ENCODE results near the gene ABCA1.
"Not testable (repeated sequence)": the region's sequence is repeated elsewhere in the genome, so short reads cannot be mapped to it uniquely, and the experiment has no call there.

ABCA1 gene

GRCh38 chr9:104864675-104865104 is 63.3 kb downstream of the ABCA1 start:
- no peak for DNase-seq

DNA sequence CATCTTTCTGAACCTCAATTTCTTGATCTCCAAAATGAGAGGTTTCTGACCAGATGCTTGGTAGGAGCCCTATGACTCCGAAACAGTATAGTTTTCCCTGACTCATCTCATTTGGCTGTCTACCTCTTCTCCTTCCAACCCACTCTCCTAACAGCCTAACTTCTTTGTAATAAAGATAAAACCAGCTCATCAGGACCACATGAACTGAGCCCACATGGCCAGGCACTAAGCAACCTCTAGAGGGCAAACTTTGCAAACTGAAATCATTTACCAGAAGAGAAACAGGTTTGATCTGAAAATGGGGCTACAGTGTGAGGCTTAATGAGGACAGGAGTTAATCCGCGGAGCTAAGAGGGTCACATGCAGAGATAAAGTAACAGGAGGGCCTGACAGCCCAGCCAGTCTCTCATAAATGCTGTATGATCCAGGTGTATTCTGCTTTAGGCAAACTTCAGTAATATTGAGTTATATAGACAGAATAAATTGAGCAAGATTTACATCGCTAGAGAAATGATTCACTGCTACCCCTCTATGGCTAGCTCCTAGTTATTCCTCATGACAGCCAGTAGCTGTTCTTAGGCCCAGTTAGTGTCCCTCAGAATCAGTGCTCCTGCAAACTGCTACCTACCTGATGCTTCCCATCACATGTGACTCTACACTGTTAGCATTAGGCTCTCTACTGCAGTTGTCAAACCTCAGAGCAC is 64.6 kb downstream of the ABCA1 start:
- no peak for DNase-seq

- DNase-seq = no peak
Measured at GRCh38 chr9:104861397-104861796, 66.6 kb downstream of the ABCA1 start.

- DNase-seq = no peak
Measured at GRCh38 chr9:104860263-104860662, 67.7 kb downstream of the ABCA1 start.

- no peak for DNase-seq
Measured at GRCh38 chr9:104858846-104859245, 69.1 kb downstream of the ABCA1 start.

- DNase-seq = no peak
Measured at GRCh38 chr9:104858271-104858670, 69.7 kb downstream of the ABCA1 start.

- no peak for DNase-seq
Measured at GRCh38 chr9:104856413-104856941, 71.5 kb downstream of the ABCA1 start.

DNA sequence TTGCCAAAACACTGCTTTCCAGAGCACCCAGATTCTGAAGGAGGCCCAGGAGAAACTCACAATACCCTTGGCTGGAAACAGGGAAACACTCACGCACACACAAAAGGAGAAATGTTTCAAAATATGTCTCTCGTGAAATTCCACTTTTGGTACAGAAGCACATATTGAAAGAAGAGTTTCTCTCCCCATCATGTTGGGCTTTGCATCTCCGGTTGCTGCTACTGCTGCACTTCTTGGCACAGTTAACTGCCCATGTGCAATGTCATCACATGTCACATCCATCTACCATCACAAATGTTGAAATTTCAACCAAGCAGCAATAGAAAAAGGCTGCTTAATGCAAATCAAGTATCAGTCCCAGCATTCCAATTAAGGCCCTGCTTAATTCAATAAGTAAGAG is 72.1 kb downstream of the ABCA1 start:
- no peak for DNase-seq

- DNase-seq = not testable (repeated sequence)
Measured at GRCh38 chr9:104855258-104855657, 72.7 kb downstream of the ABCA1 start.

DNA sequence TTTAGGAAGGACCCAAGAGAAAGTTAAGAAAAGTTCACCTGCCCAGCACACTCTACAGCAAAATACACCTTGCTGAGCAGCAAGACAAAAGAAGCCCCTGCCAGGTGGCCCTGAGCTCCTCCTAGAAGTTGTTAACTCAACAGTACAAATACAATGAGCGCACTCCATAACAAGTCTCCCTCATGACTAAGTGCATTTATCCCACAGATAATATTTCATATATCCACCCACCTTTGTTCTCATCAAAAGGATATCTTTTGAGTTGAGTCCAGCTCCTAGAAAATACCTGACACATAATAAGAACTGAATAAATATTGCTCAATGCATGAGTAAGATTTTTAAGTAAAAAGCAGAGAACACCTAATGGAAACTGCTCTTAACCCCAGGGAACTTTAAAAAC is 73.3 kb downstream of the ABCA1 start:
- DNase-seq = no peak

- no peak for DNase-seq
Measured at GRCh38 chr9:104853683-104854082, 74.3 kb downstream of the ABCA1 start.

DNA sequence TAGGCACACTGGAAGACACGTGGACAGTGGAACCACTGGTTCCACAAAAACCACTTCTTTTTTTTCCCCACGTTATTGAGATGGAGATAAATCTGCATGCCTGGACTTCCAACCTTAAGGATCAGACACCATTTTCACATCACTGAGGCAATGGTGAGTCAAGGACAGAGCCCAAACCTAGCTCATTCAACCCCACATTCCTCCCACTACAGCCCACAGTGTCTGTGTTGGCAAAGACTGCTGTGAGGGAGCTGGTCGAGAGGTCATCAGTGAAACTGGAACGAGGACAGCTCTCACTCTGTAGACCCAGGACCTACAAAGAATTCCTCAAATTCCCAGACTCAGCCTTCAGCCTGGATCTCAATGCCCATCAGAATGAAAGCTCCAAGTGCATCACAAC is 74.8 kb downstream of the ABCA1 start:
- no peak for DNase-seq

DNA sequence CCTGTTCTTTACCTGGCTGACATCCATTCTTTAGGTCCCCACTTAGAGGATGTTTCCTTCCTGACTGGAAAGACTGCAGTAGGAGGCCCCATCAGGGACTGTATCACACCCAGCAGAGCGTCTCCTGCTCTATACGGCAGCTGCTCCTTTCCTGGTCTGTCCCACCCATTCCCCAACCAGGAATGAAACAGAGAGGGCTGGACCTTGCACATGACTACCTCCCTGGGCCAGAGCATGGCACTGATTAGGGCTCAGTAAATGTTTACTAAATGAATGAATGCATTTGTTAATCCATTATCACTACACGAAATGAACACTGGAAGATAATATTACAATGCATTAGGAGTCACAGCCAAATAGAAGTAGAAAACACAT is 76.4 kb downstream of the ABCA1 start:
- DNase-seq = no peak

DNA sequence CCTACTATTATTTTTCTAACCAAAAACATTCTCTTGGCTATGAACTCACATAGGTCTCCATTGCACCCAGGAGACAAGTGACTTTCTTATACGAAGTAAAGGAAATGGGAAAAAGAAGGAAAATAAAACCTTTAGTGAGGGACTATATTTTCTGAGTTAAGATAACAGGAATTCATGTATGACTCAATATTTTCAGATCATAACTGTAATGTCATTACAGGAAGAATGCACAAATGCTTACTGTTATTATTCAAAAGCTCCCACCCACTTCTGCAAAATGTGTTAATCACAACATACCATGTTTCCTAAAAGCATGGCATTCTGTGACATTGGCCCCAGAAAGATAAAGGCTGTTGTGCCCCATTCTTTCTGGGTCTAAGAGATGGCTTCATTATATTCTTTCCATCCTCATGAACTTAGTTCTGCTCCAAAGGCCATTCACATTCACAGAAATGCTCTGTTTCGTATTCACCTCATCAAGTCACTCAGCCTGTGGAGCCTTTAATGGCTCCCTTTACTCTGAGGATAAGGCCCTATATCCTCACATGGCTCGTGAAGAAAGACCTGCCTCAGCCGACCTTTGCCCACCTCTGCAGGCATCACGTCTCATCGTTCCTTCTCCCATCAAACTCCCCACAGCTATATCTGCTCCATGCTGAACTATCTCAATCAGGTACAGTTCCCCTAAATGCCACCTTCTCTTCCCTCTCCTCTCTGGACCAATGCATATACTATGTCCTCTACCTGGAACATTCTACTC is 77.0 kb downstream of the ABCA1 start:
- no peak for DNase-seq

DNA sequence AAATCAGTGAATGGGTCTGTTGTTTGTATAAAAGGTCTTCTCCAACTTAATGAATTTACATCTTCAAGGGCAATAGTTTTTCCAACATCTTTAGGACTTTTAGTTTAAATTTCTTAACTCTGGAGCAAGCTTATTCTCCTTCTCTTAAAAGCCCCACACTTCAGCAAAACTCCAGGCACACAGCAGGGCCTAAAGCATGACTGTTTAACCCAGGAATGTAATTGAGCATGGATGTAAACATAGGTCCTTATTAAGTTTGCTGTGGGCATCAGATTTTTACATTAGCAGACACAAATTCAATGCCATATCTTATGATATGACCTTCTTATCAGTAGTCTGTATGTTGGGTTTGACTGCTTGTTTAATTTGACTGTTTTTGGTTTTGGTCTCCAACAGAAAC is 78.9 kb downstream of the ABCA1 start:
- DNase-seq = no peak

DNA sequence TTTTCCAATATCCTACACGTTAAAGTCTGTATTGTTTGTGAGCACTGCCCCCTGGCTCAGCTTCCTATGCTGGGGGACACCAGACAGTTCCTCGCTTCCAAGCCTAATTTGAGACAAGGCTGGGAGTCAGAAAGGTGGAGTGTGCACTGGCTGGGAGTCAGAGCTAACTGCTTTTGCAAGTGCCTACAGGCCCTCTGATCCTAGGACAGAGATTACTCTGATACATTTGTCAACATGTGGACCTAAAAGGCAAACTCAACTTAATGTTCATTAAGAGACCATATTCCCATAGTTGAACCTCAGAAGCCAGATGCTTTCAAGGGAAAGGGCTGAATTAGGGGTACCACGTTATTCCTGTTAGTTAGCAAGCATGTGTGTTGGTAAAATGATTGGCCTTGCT is 83.2 kb downstream of the ABCA1 start:
- no peak for DNase-seq

GRCh38 chr9:104843644-104844240 is 84.2 kb downstream of the ABCA1 start:
- DNase-seq = no peak

DNA sequence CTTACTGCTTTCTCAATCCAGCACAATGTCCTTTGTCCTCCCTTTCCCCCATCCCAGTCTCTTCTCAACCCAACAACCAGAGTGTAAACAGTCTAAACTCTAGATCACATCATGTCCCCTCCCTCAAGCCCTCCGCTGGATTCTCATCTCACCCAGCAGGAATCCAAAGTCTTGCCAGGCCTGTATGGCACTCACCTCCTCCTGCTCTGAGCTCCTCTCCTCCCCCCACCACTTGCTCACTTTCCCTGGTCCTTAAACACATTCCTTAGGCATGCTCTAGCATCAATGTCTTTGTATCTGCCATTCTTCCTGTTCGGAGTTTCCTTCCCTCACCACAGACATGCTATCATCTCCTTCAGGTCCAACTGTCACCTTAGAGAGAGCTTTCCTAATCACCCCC is 85.3 kb downstream of the ABCA1 start:
- DNase-seq = no peak

DNA sequence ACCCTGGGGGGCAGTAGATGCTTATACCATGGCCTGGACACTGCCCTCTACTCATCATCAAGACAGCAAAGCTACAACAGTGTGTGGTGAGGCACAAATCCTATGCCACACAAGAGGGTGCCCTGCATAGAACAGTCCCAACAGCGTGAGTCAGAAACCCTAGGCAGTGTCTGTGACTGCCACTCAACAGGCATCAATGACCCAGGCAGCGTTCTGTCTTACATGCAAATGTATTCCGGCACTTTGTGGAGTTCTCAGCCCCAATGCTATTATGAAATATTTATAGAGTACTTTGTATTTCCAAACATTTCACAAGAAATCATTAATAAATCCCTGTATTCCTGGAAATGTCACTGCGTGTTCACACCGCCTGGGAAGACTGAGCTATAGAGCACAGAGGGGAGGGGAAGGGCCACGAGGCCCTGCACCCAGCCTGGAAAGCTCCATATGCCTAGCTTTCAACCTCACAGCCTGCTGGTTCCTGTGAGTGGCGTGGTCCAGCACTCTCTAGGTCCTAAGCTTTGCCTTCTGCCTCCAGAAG is 86.3 kb downstream of the ABCA1 start:
- DNase-seq = no peak

DNA sequence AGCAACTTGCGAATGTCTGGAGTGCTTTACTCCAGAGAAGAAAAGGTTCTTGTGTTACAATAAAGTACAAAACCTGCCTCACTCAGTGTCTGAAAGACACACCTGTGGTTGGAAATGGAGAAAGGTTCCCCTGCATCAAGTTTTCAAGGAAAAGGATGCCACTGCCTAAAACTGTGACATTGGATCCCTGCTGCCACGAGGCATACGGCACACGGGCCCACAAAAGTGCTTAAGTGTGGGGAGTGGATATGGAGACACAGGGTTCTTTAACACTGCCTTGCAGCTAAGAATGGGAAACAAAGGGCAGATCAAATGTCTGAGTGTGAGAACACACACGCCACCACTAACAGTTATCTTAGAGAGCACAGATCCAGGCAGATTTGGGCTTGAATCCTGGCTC is 89.0 kb downstream of the ABCA1 start:
- no peak for DNase-seq

DNA sequence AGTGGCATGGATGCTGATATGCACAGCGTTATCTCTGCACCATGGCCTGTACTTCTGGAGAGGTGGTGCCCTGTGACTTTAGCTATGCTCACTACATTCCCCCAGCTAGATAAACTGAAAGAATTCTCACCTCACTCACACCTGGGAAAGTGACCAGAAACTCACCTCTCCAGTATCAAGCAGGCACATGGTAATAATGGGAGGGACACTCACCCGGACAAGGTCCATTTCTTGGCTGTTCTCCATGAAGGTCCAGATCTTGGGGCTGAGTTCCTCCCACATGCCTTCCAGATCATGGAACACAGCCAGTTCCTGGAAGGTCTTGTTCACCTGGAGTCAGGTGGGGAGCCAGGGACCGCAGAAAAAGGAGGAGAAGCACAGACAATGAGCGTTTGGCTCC is 91.2 kb downstream of the ABCA1 start:
- no peak for DNase-seq

DNA sequence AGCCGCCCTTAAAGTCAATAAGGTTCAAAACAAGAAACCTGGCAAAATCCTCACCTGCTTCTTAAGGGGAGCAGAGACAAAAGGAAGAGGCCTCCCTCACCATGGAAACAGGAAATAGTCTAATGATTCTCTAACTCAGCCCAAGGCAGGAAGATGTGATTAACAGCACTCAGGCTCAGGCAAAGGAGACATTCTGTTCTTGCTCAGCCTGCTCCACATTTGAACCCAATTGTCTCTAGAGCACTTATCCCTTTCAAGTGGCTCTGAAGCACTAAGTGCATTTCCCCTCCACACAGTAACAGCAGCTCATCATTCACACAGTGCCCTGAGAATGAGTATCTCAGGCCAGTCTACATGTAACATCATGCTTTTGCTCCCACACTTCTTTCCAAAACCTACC is 91.7 kb downstream of the ABCA1 start:
- DNase-seq = no peak

DNA sequence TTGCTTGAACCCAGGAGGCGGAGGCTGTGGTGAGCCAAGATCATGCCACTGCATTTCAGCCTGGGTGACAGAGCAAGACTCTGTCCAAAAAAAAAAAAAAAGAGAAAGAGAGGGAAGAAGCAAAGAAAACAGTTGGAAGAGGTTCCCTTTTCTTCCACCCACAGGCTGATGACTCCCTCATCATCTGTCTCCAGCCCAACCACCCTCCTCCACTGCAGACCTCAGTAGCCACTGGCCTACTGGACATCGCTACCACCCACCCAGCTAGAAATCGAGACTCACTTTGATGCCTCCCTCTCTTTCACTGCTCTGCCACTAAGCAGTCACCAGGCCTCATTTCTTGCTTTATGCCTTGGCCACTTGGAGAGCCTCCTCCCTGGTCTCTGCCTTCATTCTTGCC is 92.8 kb downstream of the ABCA1 start:
- DNase-seq = no peak

DNA sequence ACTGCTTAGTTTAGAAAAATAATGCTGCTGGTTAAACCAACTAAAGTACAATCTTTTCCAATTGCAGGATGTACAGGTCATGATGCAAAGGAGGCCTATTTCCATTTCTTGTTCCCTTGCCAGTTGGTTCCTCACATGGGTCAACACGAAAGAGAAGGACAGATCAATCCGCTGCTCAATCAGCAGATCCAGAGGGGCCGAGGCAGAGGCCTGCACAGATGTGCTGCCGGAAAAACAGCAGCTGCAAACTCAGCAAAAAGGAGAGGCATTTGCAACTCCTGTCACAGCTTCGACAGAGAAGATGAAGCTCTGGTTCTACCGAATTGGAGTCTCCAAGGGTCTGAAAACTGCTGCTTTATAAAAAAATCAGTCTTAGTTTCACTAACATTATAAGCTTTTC is 94.3 kb downstream of the ABCA1 start:
- DNase-seq = no peak

All from activated CD8-positive, alpha-beta memory T cell treated with anti-CD3 and anti-CD28 coated beads, Interleukin-2, amount 50 U/mL, for 48 hours (primary cell).